T-helper 2 cell treated with Interferon-gamma antibody and Interleukin-4, amounts not matched to agents 5 μg/mL and 100 μg/mL, for 36 hours (primary cell): Measurements from ENCODE around the gene GRK5.

ENCODE experiments used
- DNase-seq: peaks from one replicate; pipeline ENCODE4 v3.0.0; 2021; ENCODE audit warnings: low spot score
- H3K27ac Mint-ChIP-seq: one replicate; pipeline ENCODE4 v1.8.0; 2021; ENCODE audit warnings: mild to moderate bottlenecking, mixed read lengths
- H3K27me3 Mint-ChIP-seq: one replicate; pipeline ENCODE4 v1.8.0; 2021; ENCODE audit warnings: low read depth, mixed read lengths
- H3K36me3 Mint-ChIP-seq: one replicate; pipeline ENCODE4 v1.8.0; 2021; ENCODE audit warnings: low read depth, mixed read lengths
- H3K4me1 Mint-ChIP-seq: one replicate; pipeline ENCODE4 v1.8.0; 2021; ENCODE audit warnings: low read depth, mixed read lengths
- H3K4me3 Mint-ChIP-seq: one replicate; pipeline ENCODE4 v1.8.0; 2022; ENCODE audit warnings: mild to moderate bottlenecking, moderate library complexity, mixed read lengths
- H3K9me3 Mint-ChIP-seq: one replicate; pipeline ENCODE4 v1.8.0; 2021; ENCODE audit warnings: mixed read lengths

GRK5 gene

DNA sequence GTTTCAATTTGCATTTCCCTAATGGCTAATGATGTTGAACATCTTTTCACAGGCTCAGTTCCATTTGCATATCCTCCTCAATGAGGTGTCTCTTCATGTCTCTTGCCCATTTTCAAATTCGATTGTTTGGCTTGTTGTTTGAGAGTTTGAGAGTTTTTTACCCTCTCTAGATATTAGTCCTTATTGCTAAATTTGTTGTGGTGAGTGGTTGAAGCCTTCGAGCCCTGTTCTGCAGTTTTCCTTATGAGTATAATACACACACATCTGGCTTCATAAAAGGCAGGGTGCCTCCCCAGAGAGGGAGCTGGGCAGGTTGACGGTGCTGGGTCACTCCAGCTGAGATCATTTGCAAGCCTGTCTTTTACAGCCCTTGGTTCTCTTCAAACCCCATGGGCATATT is 270.1 kb downstream of the GRK5 start:
- H3K36me3 Mint-ChIP-seq: no peaks in the 10 kb centered on the region

DNA sequence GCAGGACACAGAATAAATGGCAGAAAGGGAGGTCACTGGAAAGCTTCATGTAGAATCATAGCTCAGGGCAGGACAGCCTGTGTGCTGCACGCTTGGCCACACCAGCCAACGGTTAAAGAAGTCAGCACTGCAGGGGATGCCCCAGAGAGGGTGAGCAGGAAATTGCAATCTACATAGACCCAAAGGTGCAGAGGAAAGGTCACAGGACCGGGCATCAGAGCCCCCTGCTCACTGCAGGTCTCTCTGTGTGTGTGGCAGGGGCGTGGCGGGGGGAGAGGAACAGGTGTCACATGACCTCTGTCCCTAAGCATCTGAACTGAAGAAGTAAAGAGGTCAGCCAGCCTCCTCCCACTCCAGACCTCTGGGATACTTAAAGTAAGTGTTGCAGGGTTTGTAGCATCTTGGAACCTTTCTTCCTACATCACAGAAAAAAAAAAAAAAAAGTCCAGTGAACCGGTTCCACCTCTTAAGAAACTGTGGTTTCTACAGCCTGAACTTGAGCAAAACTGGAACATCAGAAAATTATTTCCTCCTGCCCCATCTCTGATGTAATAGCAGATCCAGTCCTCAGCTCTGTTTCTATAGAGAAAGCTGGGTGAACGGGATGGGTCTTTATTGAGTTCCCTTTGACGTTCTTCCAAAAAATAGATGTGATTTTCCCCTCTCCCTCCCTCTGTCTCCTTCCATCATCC is 270.9 kb downstream of the GRK5 start:
- DNase-seq: peak; percentile 49
- Mint-ChIP-seq H3K4me1 (peaks cover 27% of the 10 kb centered on the region), H3K9me3 (peaks cover 3% of the 10 kb centered on the region), H3K27me3 (peaks cover 10% of the 10 kb centered on the region), H3K36me3 (no peaks in the 10 kb centered on the region), H3K27ac (peak overlapping the region; percentile 71), H3K4me3 (peak overlapping the region; percentile 72)

More for the DNA sequence above, 270.1 kb downstream of the GRK5 start:
- H3K27ac Mint-ChIP-seq: peak overlapping the region; percentile 32
- H3K4me3 Mint-ChIP-seq: peak overlapping the region; percentile 72
- H3K27me3 Mint-ChIP-seq: peaks cover 13% of the 10 kb centered on the region
- peaks cover 3% of the 10 kb centered on the region for H3K9me3 Mint-ChIP-seq
- peaks cover 27% of the 10 kb centered on the region for H3K4me1 Mint-ChIP-seq
- no peak for DNase-seq

- Mint-ChIP-seq H3K4me3 (peak overlapping the region; percentile 72), H3K27ac (peak overlapping the region; percentile 71), H3K36me3 (no peaks in the 10 kb centered on the region), H3K27me3 (peaks cover 10% of the 10 kb centered on the region), H3K4me1 (peaks cover 27% of the 10 kb centered on the region), H3K9me3 (peaks cover 2% of the 10 kb centered on the region)
- no peak for DNase-seq
These were observed 271.5 kb downstream of the GRK5 start for GRCh38 chr10:119478811-119479341.

- no peaks in the 10 kb centered on the region for H3K9me3 Mint-ChIP-seq
- H3K27me3 Mint-ChIP-seq: peaks cover 9% of the 10 kb centered on the region
- no peak for DNase-seq
- peak overlapping the region; percentile 71 for H3K27ac Mint-ChIP-seq
- no peak overlapping the region for H3K4me3 Mint-ChIP-seq
- no peaks in the 10 kb centered on the region for H3K36me3 Mint-ChIP-seq
- H3K4me1 Mint-ChIP-seq: peaks cover 27% of the 10 kb centered on the region
These were observed 272.2 kb downstream of the GRK5 start for GRCh38 chr10:119479532-119479931.

GRCh38 chr10:119480667-119481066 is 273.3 kb downstream of the GRK5 start:
- Mint-ChIP-seq H3K9me3 (no peaks in the 10 kb centered on the region), H3K4me1 (peaks cover 27% of the 10 kb centered on the region), H3K27me3 (peaks cover 9% of the 10 kb centered on the region), H3K27ac (peak overlapping the region; percentile 4), H3K4me3 (no peak overlapping the region), H3K36me3 (no peaks in the 10 kb centered on the region)
- no peak for DNase-seq

GRCh38 chr10:119481781-119482426 is 274.5 kb downstream of the GRK5 start:
- peaks cover 27% of the 10 kb centered on the region for H3K4me1 Mint-ChIP-seq

DNA sequence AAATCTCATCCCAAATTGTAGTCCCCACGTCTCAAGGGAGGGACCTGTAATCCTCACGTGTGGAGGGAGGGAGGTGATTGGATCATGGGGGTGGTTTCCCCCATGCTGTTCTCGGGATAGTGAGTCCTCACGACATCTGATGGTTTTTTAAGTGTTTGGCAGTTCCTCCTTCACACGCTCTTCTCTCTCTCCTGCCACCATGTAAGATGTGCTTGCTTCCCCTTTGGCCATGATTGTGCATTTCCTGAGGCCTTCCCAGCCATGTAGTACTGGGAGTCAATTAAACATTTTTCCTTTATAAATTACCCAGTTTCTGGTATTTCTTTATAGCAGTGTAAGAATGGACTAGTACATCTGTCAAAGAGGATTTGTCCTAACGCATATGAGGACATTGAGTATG is 275.6 kb downstream of the GRK5 start:
- no peaks in the 10 kb centered on the region for H3K9me3 Mint-ChIP-seq
- H3K27me3 Mint-ChIP-seq: no peaks in the 10 kb centered on the region
- no peak for DNase-seq
- no peaks in the 10 kb centered on the region for H3K36me3 Mint-ChIP-seq
- peaks cover 18% of the 10 kb centered on the region for H3K4me1 Mint-ChIP-seq
- no peak overlapping the region for H3K27ac Mint-ChIP-seq
- no peak overlapping the region for H3K4me3 Mint-ChIP-seq

More at GRCh38 chr10:119481781-119482426, 274.5 kb downstream of the GRK5 start:
- Mint-ChIP-seq H3K27ac (no peak overlapping the region), H3K36me3 (no peaks in the 10 kb centered on the region), H3K27me3 (peaks cover 4% of the 10 kb centered on the region), H3K9me3 (no peaks in the 10 kb centered on the region), H3K4me3 (no peak overlapping the region)
- no peak for DNase-seq

DNA sequence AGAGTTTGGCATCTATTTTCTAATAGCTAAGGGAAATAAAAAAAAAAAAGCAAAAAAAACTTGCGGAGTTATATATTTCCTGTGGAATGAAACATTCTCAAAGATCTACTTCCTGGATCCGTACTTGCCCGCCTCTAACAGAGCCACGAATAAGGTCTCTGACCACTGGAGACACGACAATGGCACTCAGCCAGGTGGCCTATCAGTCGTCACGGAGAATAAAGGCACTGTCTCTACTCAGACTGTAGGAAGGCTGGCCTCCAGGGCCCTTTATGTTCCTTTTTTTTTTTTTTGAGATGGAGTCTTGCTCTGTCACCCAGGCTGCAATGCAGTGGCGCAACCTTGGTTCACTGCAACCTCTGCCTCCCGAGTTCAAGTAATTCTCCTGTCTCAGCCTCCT is 276.5 kb downstream of the GRK5 start:
- no peaks in the 10 kb centered on the region for H3K27me3 Mint-ChIP-seq
- H3K4me3 Mint-ChIP-seq: no peak overlapping the region
- no peak for DNase-seq
- no peaks in the 10 kb centered on the region for H3K9me3 Mint-ChIP-seq
- no peak overlapping the region for H3K27ac Mint-ChIP-seq
- no peaks in the 10 kb centered on the region for H3K36me3 Mint-ChIP-seq
- peaks cover 13% of the 10 kb centered on the region for H3K4me1 Mint-ChIP-seq

DNA sequence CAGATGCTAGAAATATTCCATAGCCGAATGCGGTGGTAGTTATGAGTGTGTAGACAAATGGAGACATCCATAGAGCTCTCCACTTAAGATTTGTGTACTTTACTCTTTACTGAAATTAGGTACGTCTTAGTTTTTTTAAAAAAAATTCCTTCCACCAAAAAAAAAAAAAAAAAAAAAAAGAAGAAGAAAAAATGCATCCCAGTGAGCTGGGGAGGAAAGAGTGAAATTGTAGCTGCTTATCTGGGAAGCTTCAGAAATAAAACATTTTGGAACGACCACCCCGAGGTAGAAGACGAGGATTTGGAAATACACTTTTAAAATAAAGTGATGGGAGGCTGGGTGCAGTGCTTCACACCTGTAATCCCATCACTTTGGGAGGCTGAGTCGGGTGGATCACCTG is 281.3 kb downstream of the GRK5 start:
- Mint-ChIP-seq H3K4me1 (peaks cover 26% of the 10 kb centered on the region), H3K27ac (peak overlapping the region; percentile 57), H3K27me3 (no peaks in the 10 kb centered on the region), H3K36me3 (peaks cover 2% of the 10 kb centered on the region), H3K4me3 (peak overlapping the region; percentile 48), H3K9me3 (no peaks in the 10 kb centered on the region)
- no peak for DNase-seq

DNA sequence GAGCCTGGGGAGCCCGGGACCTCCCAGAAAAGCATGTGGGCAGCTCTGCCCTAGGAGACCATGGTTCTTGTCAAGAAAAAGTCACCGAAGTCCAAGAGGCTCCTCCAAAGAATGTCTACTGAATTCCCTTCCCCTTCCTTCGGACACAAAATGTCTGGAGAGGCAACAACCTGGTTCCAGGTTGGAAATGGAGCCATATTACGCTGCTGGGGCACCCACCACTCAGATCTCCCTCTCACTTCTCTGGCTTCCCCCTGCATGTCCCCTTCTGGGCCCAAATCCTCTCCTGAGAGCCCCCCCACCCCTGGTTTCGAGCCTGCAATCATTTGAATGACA is 282.6 kb downstream of the GRK5 start:
- no peaks in the 10 kb centered on the region for H3K27me3 Mint-ChIP-seq
- peak overlapping the region; percentile 90 for H3K27ac Mint-ChIP-seq
- H3K4me1 Mint-ChIP-seq: peaks cover 33% of the 10 kb centered on the region
- peak overlapping the region; percentile 84 for H3K4me3 Mint-ChIP-seq
- no peaks in the 10 kb centered on the region for H3K9me3 Mint-ChIP-seq
- no peak for DNase-seq
- H3K36me3 Mint-ChIP-seq: peaks cover 6% of the 10 kb centered on the region

DNA sequence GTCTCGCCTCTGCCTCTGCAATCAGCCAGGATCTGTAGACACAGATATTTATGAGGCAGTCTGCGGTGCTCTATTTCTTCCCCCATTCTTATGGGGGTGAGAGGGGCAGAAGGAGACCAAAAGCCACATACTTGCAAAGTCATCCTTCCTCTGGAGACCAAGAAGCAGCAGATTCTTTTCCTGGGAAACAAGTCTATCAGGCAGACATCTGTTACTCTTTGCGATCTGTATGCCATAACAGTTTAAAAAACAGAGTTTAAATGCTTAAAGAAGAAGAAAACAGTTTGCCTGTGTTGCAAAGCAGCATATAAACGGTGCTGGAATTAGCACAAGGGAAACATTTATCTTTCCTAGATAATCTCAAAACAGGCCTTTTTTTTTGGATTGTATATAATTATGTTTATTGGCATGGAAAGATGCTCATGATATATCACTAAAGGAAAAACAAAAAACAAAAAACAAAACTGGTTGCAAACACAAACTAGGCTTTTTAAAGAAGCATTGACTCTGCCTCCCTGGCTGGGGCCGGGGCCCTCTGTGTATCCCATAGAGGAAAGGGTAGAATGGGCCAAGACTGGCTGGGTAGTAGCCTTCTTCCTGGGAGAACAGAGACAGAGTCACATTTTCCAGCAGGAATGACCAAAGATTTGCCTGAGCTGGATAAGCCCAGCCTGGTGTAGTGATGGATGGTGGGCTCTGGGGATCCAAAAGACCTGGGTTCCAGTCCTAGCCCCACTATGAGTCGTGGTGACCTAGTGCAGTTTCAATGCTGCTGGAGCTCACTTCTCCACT is 284.8 kb downstream of the GRK5 start:
- no peaks in the 10 kb centered on the region for H3K27me3 Mint-ChIP-seq
- H3K4me1 Mint-ChIP-seq: peaks cover 44% of the 10 kb centered on the region
- H3K4me3 Mint-ChIP-seq: no peak overlapping the region
- H3K27ac Mint-ChIP-seq: no peak overlapping the region
- DNase-seq: no peak
- H3K36me3 Mint-ChIP-seq: peaks cover 12% of the 10 kb centered on the region
- H3K9me3 Mint-ChIP-seq: no peaks in the 10 kb centered on the region

- Mint-ChIP-seq H3K36me3 (peaks cover 16% of the 10 kb centered on the region), H3K4me1 (peaks cover 49% of the 10 kb centered on the region), H3K27ac (peak overlapping the region; percentile 46), H3K9me3 (no peaks in the 10 kb centered on the region), H3K4me3 (no peak overlapping the region), H3K27me3 (no peaks in the 10 kb centered on the region)
- no peak for DNase-seq
These were observed 285.8 kb downstream of the GRK5 start for GRCh38 chr10:119493155-119493554.

- Mint-ChIP-seq H3K4me3 (peak overlapping the region; percentile 28), H3K27ac (peak overlapping the region; percentile 80)
- DNase-seq: no peak
These were observed 287.1 kb downstream of the GRK5 start for GRCh38 chr10:119494236-119495020.

More at GRCh38 chr10:119494236-119495020, 287.1 kb downstream of the GRK5 start:
- Mint-ChIP-seq H3K9me3 (no peaks in the 10 kb centered on the region), H3K36me3 (peaks cover 27% of the 10 kb centered on the region), H3K27me3 (no peaks in the 10 kb centered on the region), H3K4me1 (peaks cover 54% of the 10 kb centered on the region)
